HG03066 (cell line): ENCODE measurements around the gene SLC26A4.

ENCODE experiments used
- ATAC-seq: cut with Tn5 transposase; IDR thresholded peaks from one replicate; pipeline ENCODE4 v1.9.1; 2021; ENCODE audit warnings: low read depth; ENCODE audit not compliant: unreplicated experiment

SLC26A4 gene

DNA sequence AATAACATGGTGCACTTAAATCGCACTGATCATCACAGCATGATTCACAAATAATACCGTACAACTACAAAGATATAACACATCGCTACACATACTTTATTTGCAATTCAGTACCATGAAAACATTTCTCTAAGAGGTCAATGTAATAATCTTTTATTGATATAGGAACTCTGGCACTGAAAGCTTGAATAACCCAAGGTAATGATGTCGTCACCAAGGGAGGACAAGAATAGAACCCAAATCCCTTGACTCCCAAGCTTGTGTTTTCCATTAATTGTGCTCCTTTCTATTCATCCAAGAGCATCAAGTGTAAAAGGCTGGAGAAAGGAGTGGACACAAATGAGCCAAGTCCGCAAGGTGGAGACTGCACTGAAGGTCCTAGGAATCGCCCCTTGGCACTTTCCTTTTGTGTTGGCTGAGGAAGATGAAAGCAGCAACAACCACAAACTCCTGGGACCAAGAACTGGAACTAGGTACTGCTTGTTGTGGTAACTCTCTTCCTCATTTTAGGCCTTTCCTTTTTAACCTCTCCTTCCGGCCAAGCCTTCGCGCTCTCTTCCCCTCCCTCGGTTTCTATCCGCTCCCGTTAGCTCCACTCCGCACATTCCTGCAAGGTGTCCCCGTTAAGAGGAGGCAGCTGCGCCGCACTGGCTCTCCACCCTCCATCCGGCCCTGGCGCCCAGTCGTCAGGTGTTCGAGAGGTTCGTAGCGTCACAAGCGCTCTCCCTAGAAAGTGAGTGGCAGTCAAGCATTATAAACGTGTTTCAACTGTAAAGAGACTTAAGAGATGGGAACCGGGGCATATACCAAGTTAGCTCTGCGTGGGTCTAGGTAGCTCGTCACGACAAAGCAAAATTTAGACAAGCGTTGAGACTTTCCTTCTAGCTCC, 82.3 kb downstream of the SLC26A4 start:
- peak; percentile 32 for ATAC-seq

DNA sequence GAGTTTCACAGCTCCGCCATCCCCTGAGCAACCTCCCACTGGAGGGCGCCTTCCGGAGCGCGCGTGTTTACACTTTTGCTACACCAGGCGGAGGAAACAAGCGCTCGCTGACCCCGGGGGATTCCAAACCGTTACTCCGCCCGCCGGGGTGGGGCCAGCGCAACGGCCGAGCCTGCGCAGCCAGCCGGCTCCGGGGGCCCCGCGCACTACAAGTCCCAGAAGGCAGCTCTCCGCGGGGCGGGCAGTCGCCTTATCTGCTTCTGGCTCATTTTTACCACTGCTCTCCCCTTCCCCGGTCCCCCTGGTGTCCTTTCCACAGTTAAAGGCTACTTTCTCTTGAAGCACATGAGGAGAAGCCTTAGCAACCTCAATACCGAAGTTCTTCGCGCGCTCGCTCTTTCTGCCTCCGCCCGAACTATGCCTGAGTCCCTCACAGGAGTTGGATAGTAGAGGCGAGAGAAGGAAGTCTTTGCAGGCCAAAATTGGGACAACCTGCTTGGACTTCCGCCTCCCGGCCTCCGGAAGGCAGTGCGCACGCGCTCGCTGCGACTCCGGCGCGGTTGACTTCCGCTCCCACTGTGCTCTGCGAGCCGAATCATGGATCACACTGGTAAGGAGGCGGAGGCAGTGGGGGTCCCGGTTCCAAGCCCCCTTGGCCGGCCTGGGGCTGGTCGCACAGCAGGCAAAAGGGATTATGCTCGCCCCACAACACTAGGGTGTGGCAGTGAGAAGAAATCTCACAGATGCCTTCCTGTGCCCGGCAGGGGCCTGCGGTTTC, 83.1 kb downstream of the SLC26A4 start, which contains the start of gene CBLL1:
TSS of gene CBLL1 (plus strand) at position 576 of the 778 bp plus-strand sequence. CDS start at position 598, 22 bp downstream.
- peak; percentile 90 for ATAC-seq

DNA sequence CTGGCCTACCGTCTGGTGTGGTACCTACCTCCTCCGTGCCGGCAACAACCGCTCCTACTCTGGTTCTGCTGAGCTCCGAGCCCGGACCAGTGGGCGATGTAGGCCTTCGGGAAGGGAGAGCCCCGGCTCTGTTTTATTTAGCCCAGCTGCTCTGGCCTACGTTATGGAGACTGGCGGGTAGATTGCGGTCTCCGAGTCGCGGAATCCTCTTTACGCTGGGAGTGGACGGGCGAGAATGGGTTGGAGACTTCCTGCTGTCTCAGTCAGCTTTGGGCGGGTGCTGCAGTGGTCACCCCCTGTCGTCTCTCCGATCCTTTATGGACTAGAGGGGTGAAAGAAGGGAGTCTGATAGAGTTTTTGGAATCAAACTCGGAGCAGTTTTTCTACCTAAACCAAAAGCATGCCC, 83.7 kb downstream of the SLC26A4 start:
- peak; percentile 28 for ATAC-seq

DNA sequence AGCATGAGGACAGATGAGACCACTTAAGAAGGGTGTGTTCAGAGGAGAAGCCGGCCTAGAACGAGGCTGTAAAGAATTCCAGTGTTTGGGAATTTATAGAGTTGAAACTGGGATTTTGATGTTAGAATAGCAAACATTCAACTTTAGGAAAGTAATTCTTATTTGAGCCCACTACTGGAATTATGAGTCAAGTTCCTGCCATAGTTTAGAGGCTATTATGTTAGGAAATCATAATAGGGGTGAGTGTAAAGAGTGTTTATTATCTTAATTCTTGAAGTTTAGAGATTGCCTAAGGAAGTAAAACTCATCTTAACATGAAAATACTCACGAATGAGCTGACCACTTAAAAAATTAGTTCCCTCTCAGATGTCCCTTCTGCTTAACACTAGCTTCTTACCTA, 85.4 kb downstream of the SLC26A4 start:
- no peak for ATAC-seq

DNA sequence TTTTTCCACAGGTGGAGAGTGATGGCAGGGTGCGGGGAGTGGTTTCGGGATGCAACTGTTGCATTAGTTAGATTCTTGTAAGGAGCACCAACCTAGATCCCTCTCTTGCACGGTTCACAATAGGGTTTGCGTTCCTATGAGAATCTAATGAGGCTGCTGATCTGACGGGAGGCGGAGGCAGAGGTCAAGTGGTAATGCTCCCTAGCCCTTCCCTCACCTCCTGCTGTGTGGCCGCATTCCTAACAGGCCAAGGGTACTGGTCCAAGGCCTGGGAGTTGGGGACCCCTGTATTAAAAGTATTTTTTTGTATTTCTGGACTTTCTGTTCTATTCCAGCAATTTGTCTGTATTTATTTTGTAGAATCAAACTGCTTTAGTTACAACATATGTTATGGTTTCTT, 90.5 kb downstream of the SLC26A4 start:
- ATAC-seq, result no peak

DNA sequence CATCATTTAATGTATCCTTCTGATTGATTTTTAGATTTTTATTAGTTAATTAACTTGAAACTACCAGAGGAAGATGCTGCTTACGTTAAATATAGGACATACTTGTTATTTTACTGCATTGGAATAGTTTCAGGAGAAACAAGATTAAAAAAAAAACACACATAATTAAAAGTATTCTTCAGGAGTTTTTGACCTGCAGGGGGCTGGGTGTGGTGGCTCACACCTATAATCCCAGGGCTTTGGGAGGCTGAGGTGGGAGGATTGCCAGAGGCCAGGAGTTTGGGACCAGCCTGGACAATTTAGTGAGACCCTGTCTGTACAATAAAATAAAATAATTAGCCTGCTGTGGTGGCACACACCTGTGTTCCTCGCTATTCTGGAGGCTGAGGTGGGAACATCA, 94.0 kb downstream of the SLC26A4 start:
- no peak for ATAC-seq

GRCh38 chr7:107758667-107759066, 98.0 kb downstream of the SLC26A4 start:
- ATAC-seq, result no peak

- no peak for ATAC-seq
These were observed 106.8 kb downstream of the SLC26A4 start for GRCh38 chr7:107767391-107767790.
